GM12878 (cell line): ENCODE results near the gene PRM3. TPM values are rescaled to one million over a fixed set of nuclear protein-coding genes. Genes with fewer than 3 reads are reported as not detected.
A peak's percentile ranks its signal among the peaks of the same experiment; 100 is the strongest.

ENCODE experiments used
- ATAC-seq: fragments of 200-7000 bp; cut with Tn5 transposase; 3 replicates; pipeline ENCODE4 v1.9.1; 2020; ENCODE audit warnings: mild to moderate bottlenecking, moderate library complexity
- BruUV-seq: library from RNA; stranded (reverse); fragments of 400-500 nt; replicated peaks from 2 replicates; lab custom pipeline; 2021; lab: Mats Ljungman, UMichigan
- CTCF ChIA-PET: fragments of 300-600 bp; sonication (Branson Sonifier 250); formaldehyde crosslinking; extraction: SDS; loops from one replicate; lab custom pipeline; 2021; ENCODE audit warnings: inconsistent platforms; lab: Yijun Ruan, JAX
- POLR2A ChIA-PET: fragments of 350-600 bp; formaldehyde crosslinking; extraction: SDS; loops from one replicate; lab custom pipeline; 2021; ENCODE audit warnings: inconsistent platforms; lab: Charles Lee
- RAD21 ChIA-PET: fragments of 300-600 bp; sonication (Branson Sonifier 250); formaldehyde crosslinking; loops from one replicate; lab custom pipeline; 2023; ENCODE audit warnings: antibody characterized with exemption; ENCODE audit not compliant: unreplicated experiment; lab: Charles Lee
- SMC1A ChIA-PET: fragments of 300-600 bp; sonication (Branson Sonifier 250); formaldehyde crosslinking; loops from one replicate; lab custom pipeline; 2023; ENCODE audit not compliant: unreplicated experiment, uncharacterized antibody; lab: Charles Lee
- DNase-seq: peaks from one replicate; pipeline ENCODE4 v3.0.0-alpha.2; 2011; ENCODE audit warnings: low read depth, low spot score
- FAIRE-seq: peaks from 3 replicates; lab custom pipeline; 2011; peaks lifted over from hg19 to GRCh38; lab: Jason Lieb, UNC
- H2AFZ ChIP-seq: 2 replicates; pipeline ENCODE4 v1.6.0; 2011; ENCODE audit warnings: low read depth, low read length, control low read depth; ENCODE audit not compliant: control insufficient read depth
- H3K27ac ChIP-seq: 2 replicates; pipeline ENCODE4 v1.5.1; 2011; ENCODE audit warnings: control low read depth; ENCODE audit not compliant: control insufficient read depth, insufficient read depth
- H3K27me3 ChIP-seq, 2 experiments: replicated peaks in 1 of 2; 2 replicates each; pipeline versions ENCODE4 v1.6.0 to v1.6.1; 2011; ENCODE audit warnings: low read length in 1 of 2; ENCODE audit not compliant: control insufficient read depth in 2 of 2, insufficient read depth in 2 of 2
- H3K36me3 ChIP-seq, 2 experiments: 2 replicates each; pipeline ENCODE4 v1.5.1; 2011; ENCODE audit warnings: low read length in 1 of 2; ENCODE audit not compliant: control insufficient read depth in 2 of 2, insufficient read depth in 2 of 2
- H3K4me1 ChIP-seq: 2 replicates; pipeline ENCODE4 v1.6.1; 2011; ENCODE audit warnings: mild to moderate bottlenecking, low read length, moderate library complexity, mixed read lengths; ENCODE audit not compliant: control insufficient read depth, insufficient read depth
- H3K4me2 ChIP-seq: 2 replicates; pipeline ENCODE4 v1.6.0; 2011; ENCODE audit warnings: control low read depth; ENCODE audit not compliant: control insufficient read depth, insufficient read depth
- H3K4me3 ChIP-seq: fragments of 200-600 bp; sonication (generic); 2 replicates; pipeline ENCODE4 v1.5.1; 2016
- H3K79me2 ChIP-seq: 2 replicates; pipeline ENCODE4 v1.6.0; 2011; ENCODE audit warnings: low read length; ENCODE audit not compliant: control insufficient read depth, insufficient read depth
- H3K9ac ChIP-seq: 2 replicates; pipeline ENCODE4 v1.8.0; 2011; ENCODE audit warnings: low read length, control low read depth, mixed read lengths; ENCODE audit not compliant: control insufficient read depth, insufficient read depth
- H3K9me3 ChIP-seq: replicated peaks from 3 replicates; pipeline ENCODE4 v1.5.1; 2011; ENCODE audit warnings: mild to moderate bottlenecking, low read length; ENCODE audit not compliant: control insufficient read depth, insufficient read depth
- H4K20me1 ChIP-seq: 2 replicates; pipeline ENCODE4 v1.6.0; 2011; ENCODE audit not compliant: control insufficient read depth, insufficient read depth
- BHLHE40 ChIP-seq, 2 experiments: fragments of 450-650 bp in 1 of 2; IDR thresholded peaks; 2 replicates each; pipeline ENCODE4 v1.6.1; 2011 to 2017; ENCODE audit warnings: low read depth in 2 of 2, borderline replicate concordance in 1 of 2, improper control_type of control experiment in 1 of 2, low read length in 1 of 2, mild to moderate bottlenecking in 1 of 2
- CEBPB ChIP-seq, 2 experiments: fragments of 150-350 bp in 1 of 2; IDR thresholded peaks; 2 replicates each; pipeline ENCODE4 v1.6.1; 2012 to 2014; ENCODE audit warnings: low read depth in 2 of 2, low read length in 2 of 2, borderline replicate concordance in 1 of 2, inconsistent platforms in 1 of 2
- EP300 ChIP-seq, 2 experiments: fragments of 150-350 bp in 1 of 2; IDR thresholded peaks; 2 replicates each; pipeline ENCODE4 v1.6.1; 2011 to 2012; ENCODE audit warnings: low read depth in 2 of 2, low read length in 2 of 2, borderline replicate concordance in 1 of 2, improper control_type of control experiment in 1 of 2, inconsistent platforms in 1 of 2; ENCODE audit not compliant: control insufficient read depth in 1 of 2
- FOXK2 ChIP-seq: fragments of 450-650 bp; IDR thresholded peaks from 2 replicates; pipeline ENCODE4 v1.6.1; 2017; ENCODE audit warnings: mild to moderate bottlenecking, moderate library complexity
- IRF4 ChIP-seq: IDR thresholded peaks from 2 replicates; pipeline ENCODE4 v1.6.1; 2011; ENCODE audit warnings: low read depth, low read length
- LARP7 ChIP-seq: fragments of 450-650 bp; IDR thresholded peaks from 2 replicates; pipeline ENCODE4 v1.6.1; 2017; ENCODE audit warnings: mild to moderate bottlenecking
- POLR2AphosphoS2 ChIP-seq: IDR thresholded peaks from 2 replicates; pipeline ENCODE4 v1.6.1; 2011; ENCODE audit warnings: low read depth, mild to moderate bottlenecking, low read length, improper control_type of control experiment, moderate library complexity
- POLR2AphosphoS5 ChIP-seq: IDR thresholded peaks from 2 replicates; pipeline ENCODE4 v1.6.1; 2011; ENCODE audit warnings: mild to moderate bottlenecking, low read length, inconsistent platforms
- SMAD1 ChIP-seq: fragments of 450-650 bp; IDR thresholded peaks from 2 replicates; pipeline ENCODE4 v1.6.1; 2018; ENCODE audit warnings: mild to moderate bottlenecking, low read depth; ENCODE audit not compliant: partially characterized antibody
- SMAD5 ChIP-seq: IDR thresholded peaks from 2 replicates; pipeline ENCODE4 v1.6.1; 2016; ENCODE audit warnings: antibody characterized with exemption, low read depth
- TCF3 ChIP-seq: IDR thresholded peaks from 2 replicates; pipeline ENCODE4 v1.6.1; 2012; ENCODE audit warnings: low read depth, mild to moderate bottlenecking, low read length, borderline replicate concordance; ENCODE audit not compliant: insufficient read depth
- YBX1 ChIP-seq: fragments of 450-650 bp; IDR thresholded peaks from 2 replicates; pipeline ENCODE4 v1.6.1; 2016; ENCODE audit warnings: antibody characterized with exemption
- WGBS: methylation state at CpG from one replicate; pipeline ENCODE4 v1.1.6; 2016; ENCODE audit warnings: low lambda C conversion rate; ENCODE audit not compliant: insufficient replicate concordance, insufficient coverage; ENCODE audit errors: missing lambda C conversion rate; 5-methylcytosine and 5-hydroxymethylcytosine counted together
- in situ Hi-C: fragments of 300-500 bp; cut with MboI; formaldehyde crosslinking; loops from 9 replicates; pipeline ENCODE4 v1.14.3; 2018; ENCODE audit warnings: mixed read lengths
- intact Hi-C: fragments of 100-400 bp; cut with micrococcal nuclease; formaldehyde crosslinking; loops from one replicate; pipeline ENCODE4 v1.14.2; 2022; ENCODE audit not compliant: unreplicated experiment
- polyA plus RNA-seq, 11 experiments: library from polyadenylated mRNA; depleted of rRNA in 4 of 11; unstranded in 6 of 11; stranded (reverse) in 5 of 11; fragments of >200 nt; fragmentation: Nextera tagmentation in 4 of 11; fragmentation: Illumina TruSeq in 1 of 11; extraction: Ambion mirVana in 4 of 11; extraction: Trizol in 1 of 11; gene quantifications; 1 replicate in 1 of 11; 2 replicates in 10 of 11; pipeline versions ENCODE4 v1.2.1 to v1.2.3, GENCODE V29; 2011 to 2016; ENCODE audit warnings: inconsistent platforms in 2 of 11, missing spikeins in 2 of 11, low read depth in 1 of 11
- total RNA-seq, 4 experiments: library from RNA; depleted of rRNA in 3 of 4; stranded (reverse); fragments of >200 nt in 3 of 4; fragmentation: Illumina TruSeq in 1 of 4; extraction: Trizol in 1 of 4; gene quantifications; 2 replicates each; pipeline versions ENCODE4 v1.2.1 to v1.2.3, GENCODE V29; 2013 to 2021
- TF ChIP-seq, protein P1 (sequence below): fragments of 450-650 bp; IDR thresholded peaks from 2 replicates; pipeline ENCODE4 v1.6.1; 2017; ENCODE audit warnings: mild to moderate bottlenecking

Gene PRM3
- total and polyA plus RNA-seq, 10 of the 15 experiments (the other 5 are each of a cell fraction or from before 2014, with no cell fraction given) = not detected

GRCh38 chr16:11250786-11251524 is 22.5 kb downstream of the PRM3 start:
- DNase-seq = no peak
- POLR2A ChIA-PET = interaction anchor here (0.6 to 6.6 kb wide), 14 partner anchors 10 to 319 kb away, joined by 3 to 53 read pairs (median 4); no protein-coding TSS in a partner anchor
- BruUV-seq = no TSS peak
- peaks cover 0 to 3% of the 10 kb centered on the region in 2 experiments; a peak in 1 of 4 replicates for H3K36me3 ChIP-seq
- TF ChIP-seq BHLHE40 (IDR thresholded peaks at IDR 0.05; ENCODE audit: borderline replicate concordance in 1 of 2, low read depth in 2 of 2, low read length in 1 of 2) (no peak), YBX1 (0 out of 2 replicates have a peak, but pooled peaks have one; percentile 28), TCF3 (no peak), EP300 (IDR thresholded peaks at IDR 0.05; ENCODE audit: borderline replicate concordance in 1 of 2, control insufficient read depth in 1 of 2, low read depth in 2 of 2, low read length in 2 of 2) (no peak), POLR2AphosphoS5 (0 out of 2 replicates have a peak, but pooled peaks have one; percentile 48), SMAD5 (no peak; the same call in 1 of the 2 replicates), FOXK2 (no peak), LARP7 (no peak), SMAD1 (peak; percentile 3), IRF4 (no peak), CEBPB (IDR thresholded peaks at IDR 0.05; ENCODE audit: borderline replicate concordance in 1 of 2, low read depth in 2 of 2, low read length in 2 of 2) (no peak), POLR2AphosphoS2 (peak; percentile 89; the same call in 1 of the 2 replicates)
- TF ChIP-seq, protein P1, sequence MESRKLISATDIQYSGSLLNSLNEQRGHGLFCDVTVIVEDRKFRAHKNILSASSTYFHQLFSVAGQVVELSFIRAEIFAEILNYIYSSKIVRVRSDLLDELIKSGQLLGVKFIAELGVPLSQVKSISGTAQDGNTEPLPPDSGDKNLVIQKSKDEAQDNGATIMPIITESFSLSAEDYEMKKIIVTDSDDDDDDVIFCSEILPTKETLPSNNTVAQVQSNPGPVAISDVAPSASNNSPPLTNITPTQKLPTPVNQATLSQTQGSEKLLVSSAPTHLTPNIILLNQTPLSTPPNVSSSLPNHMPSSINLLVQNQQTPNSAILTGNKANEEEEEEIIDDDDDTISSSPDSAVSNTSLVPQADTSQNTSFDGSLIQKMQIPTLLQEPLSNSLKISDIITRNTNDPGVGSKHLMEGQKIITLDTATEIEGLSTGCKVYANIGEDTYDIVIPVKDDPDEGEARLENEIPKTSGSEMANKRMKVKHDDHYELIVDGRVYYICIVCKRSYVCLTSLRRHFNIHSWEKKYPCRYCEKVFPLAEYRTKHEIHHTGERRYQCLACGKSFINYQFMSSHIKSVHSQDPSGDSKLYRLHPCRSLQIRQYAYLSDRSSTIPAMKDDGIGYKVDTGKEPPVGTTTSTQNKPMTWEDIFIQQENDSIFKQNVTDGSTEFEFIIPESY = peak; percentile 88
- H2AFZ ChIP-seq = no peak overlapping the region
- 93% methylated on average over 10 of the region's 10 CpGs for WGBS
- H3K4me1 ChIP-seq = peaks cover 23% of the 10 kb centered on the region
- FAIRE-seq = no peak
- SMC1A ChIA-PET = interaction anchor here (0.7 to 8.8 kb wide), 9 partner anchors 18 to 271 kb away, joined by 3 to 72 read pairs (median 8); no protein-coding TSS in a partner anchor
- CTCF ChIA-PET = interaction anchor here (0.8 to 1.8 kb wide), 6 partner anchors 18 to 286 kb away, joined by 3 to 12 read pairs (median 4); no protein-coding TSS in a partner anchor
- no peaks in the 10 kb centered on the region for H4K20me1 ChIP-seq
- H3K4me3 ChIP-seq = no peak overlapping the region
- RAD21 ChIA-PET = interaction anchor here (0.6 to 11.8 kb wide), 16 partner anchors 15 to 297 kb away, joined by 3 to 243 read pairs (median 5); no protein-coding TSS in a partner anchor
- no peak overlapping the region for H3K27ac ChIP-seq
- ATAC-seq = no peak
- H3K4me2 ChIP-seq = no peak overlapping the region
- H3K27me3 ChIP-seq = no peaks in the 10 kb centered on the region
- intact Hi-C loops (no loop called here), in situ Hi-C loops (loop anchor here (5.0 kb wide), 1 partner anchor 284 kb away; no protein-coding TSS in a partner anchor)
- H3K9me3 ChIP-seq = no peaks in the 10 kb centered on the region; the same call in 2 of the 3 replicates
- peaks cover 35% of the 10 kb centered on the region for H3K79me2 ChIP-seq
- no peak overlapping the region for H3K9ac ChIP-seq
